HepG2 (cell line): Measurements from ENCODE around the gene ABCC8. TPM values are rescaled to one million over a fixed set of nuclear protein-coding genes. Genes with fewer than 3 reads are reported as not detected.

Experiments
- ASH2L ChIP-seq: fragments of 300-600, 200-600 bp; sonication (generic); IDR thresholded peaks from 2 replicates; pipeline ENCODE4 v1.7.0; 2017; ENCODE audit warnings: low read depth, mild to moderate bottlenecking, moderate library complexity, mixed read lengths, low read length; ENCODE audit not compliant: insufficient read length
- FOXJ3 ChIP-seq: sonication (generic); formaldehyde crosslinking; IDR thresholded peaks from 2 replicates; pipeline ENCODE4 v1.4.0; 2020; ENCODE audit warnings: missing genetic modification reagents, mild to moderate bottlenecking, borderline replicate concordance
- HCFC1 ChIP-seq: fragments of 150-350 bp; IDR thresholded peaks from 2 replicates; pipeline ENCODE4 v1.6.1; 2014; ENCODE audit warnings: low read depth, low read length
- MAF1 ChIP-seq: sonication (generic); formaldehyde crosslinking; IDR thresholded peaks from 2 replicates; pipeline ENCODE4 v1.5.0; 2020; ENCODE audit warnings: missing genetic modification reagents, borderline replicate concordance
- NFIC ChIP-seq: IDR thresholded peaks from 2 replicates; pipeline ENCODE4 v1.6.1; 2012; ENCODE audit warnings: mild to moderate bottlenecking, low read length, inconsistent platforms
- SOX6 ChIP-seq, 2 experiments: fragments of 450-650 bp in 1 of 2; sonication (generic) in 1 of 2; formaldehyde crosslinking in 1 of 2; IDR thresholded peaks; 2 replicates each; pipeline versions ENCODE4 v1.4.0 to v1.6.1; 2017 to 2020; ENCODE audit warnings: antibody characterized with exemption in 1 of 2, mild to moderate bottlenecking in 1 of 2, missing genetic modification reagents in 1 of 2
- SP1 ChIP-seq, 2 experiments: fragments of 450-650 bp in 1 of 2; sonication (generic) in 1 of 2; formaldehyde crosslinking in 1 of 2; IDR thresholded peaks; 2 replicates each; pipeline versions ENCODE4 v1.4.0 to v1.6.1; 2016 to 2020; ENCODE audit warnings: missing genetic modification reagents in 1 of 2
- TGIF2 ChIP-seq: IDR thresholded peaks from 2 replicates; pipeline ENCODE4 v1.6.1; 2016; ENCODE audit warnings: control low read depth, missing compliant biosample characterization
- ZNF484 ChIP-seq: sonication (generic); formaldehyde crosslinking; IDR thresholded peaks from 2 replicates; pipeline ENCODE4 v1.5.1; 2020; ENCODE audit warnings: mild to moderate bottlenecking, low read depth, missing genetic modification reagents, borderline replicate concordance
- ZNF557 ChIP-seq: sonication (generic); formaldehyde crosslinking; IDR thresholded peaks from 2 replicates; pipeline ENCODE4 v1.4.0; 2020; ENCODE audit warnings: missing genetic modification reagents
- ZNF737 ChIP-seq: sonication (generic); formaldehyde crosslinking; IDR thresholded peaks from 2 replicates; pipeline ENCODE4 v1.5.0; 2020; ENCODE audit warnings: missing genetic modification reagents, mild to moderate bottlenecking, borderline replicate concordance
- ZNF747 ChIP-seq: sonication (generic); formaldehyde crosslinking; IDR thresholded peaks from 2 replicates; pipeline ENCODE4 v1.8.1; 2023; ENCODE audit warnings: missing genetic modification reagents, mild to moderate bottlenecking, borderline replicate concordance
- ZNF792 ChIP-seq: IDR thresholded peaks from 2 replicates; pipeline ENCODE4 v1.6.1; 2016
- ZSCAN20 ChIP-seq: sonication (generic); formaldehyde crosslinking; IDR thresholded peaks from 2 replicates; pipeline ENCODE4 v1.4.0; 2020; ENCODE audit warnings: missing genetic modification reagents, mild to moderate bottlenecking, borderline replicate concordance
- polyA plus RNA-seq, 8 experiments: library from polyadenylated mRNA; depleted of rRNA in 3 of 8; stranded (reverse) in 7 of 8; unstranded in 1 of 8; fragments of >200 nt; fragmentation: Illumina TruSeq in 4 of 8; extraction: Trizol in 4 of 8; gene quantifications; 2 replicates each; pipeline versions ENCODE4 v1.2.1 to v1.2.3, GENCODE V29; 2011 to 2016; ENCODE audit warnings: low read depth in 4 of 8, missing spikeins in 1 of 8, mixed read lengths in 1 of 8; ENCODE audit not compliant: insufficient read depth in 1 of 8
- total RNA-seq, 5 experiments: library from RNA; depleted of rRNA; stranded (reverse); fragments of >200 nt; fragmentation: Illumina TruSeq; extraction: Trizol; gene quantifications; 2 replicates each; pipeline ENCODE4 v1.2.3, GENCODE V29; 2016; ENCODE audit warnings: low read depth in 1 of 5
- TF ChIP-seq, protein P1 (sequence below): sonication (generic); formaldehyde crosslinking; IDR thresholded peaks from 2 replicates; pipeline ENCODE4 v1.4.0; 2020; ENCODE audit warnings: mild to moderate bottlenecking, missing genetic modification reagents
- TF ChIP-seq, protein P2 (sequence below): sonication (generic); formaldehyde crosslinking; IDR thresholded peaks from 2 replicates; pipeline ENCODE4 v1.4.0; 2020; ENCODE audit warnings: missing genetic modification reagents
- TF ChIP-seq, protein P3 (sequence below): sonication (generic); formaldehyde crosslinking; IDR thresholded peaks from 2 replicates; pipeline ENCODE4 v1.9.0; 2021; ENCODE audit warnings: missing genetic modification reagents, borderline replicate concordance
- TF ChIP-seq, protein P4 (sequence below): sonication (generic); formaldehyde crosslinking; IDR thresholded peaks from 2 replicates; pipeline ENCODE4 v1.8.0; 2022; ENCODE audit warnings: mild to moderate bottlenecking, missing genetic modification reagents
- TF ChIP-seq, protein P5 (sequence below): IDR thresholded peaks from 2 replicates; pipeline ENCODE4 v1.6.1; 2016

ABCC8 gene
- total and polyA plus RNA-seq, 2 of the 13 experiments (the other 11 are each of a cell fraction or from before 2014, with no cell fraction given): not detected

DNA sequence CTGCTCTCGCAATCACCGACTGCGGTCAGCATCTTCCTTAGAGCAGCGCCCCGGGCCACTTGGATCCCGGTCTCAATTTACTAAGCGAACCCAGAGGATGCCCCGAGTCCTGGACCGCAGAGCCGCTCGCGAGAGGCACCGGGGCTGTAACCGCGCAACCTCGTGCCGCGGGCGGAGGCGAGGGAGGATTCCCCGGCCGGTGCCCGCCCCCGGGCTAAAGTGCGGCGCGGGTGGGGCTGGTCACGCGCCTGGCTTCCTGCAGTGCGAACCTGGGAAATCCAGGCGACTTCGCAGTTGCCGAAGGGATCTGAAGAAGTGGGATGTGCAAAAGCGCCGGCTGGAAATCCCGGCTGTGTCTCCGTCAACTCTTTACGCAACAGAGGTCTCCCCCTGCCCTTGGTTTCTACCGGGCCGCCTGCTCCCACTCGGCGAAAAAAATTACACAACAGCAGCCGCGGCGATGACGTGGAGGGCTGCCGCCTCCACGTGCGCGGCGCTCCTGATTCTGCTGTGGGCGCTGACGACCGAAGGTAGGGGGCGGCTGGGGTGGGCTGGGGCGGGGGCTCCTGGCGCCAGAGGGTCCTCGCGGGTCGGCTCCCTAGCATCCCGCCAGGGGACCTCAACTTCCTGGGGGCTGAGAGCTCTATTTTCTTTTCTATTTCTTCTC, 125.0 kb downstream of the ABCC8 start, which contains the start of gene NCR3LG1 (continued):
- no peak for TF ChIP-seq SOX6 (IDR thresholded peaks at IDR 0.05)
- peak; percentile 49; the same call in 1 of the 2 replicates for TF ChIP-seq SOX6 (CRISPR knock-in tag; IDR thresholded peaks at IDR 0.05)
- no peak for TF ChIP-seq MAF1 (CRISPR knock-in tag)
- TF ChIP-seq, protein P1, sequence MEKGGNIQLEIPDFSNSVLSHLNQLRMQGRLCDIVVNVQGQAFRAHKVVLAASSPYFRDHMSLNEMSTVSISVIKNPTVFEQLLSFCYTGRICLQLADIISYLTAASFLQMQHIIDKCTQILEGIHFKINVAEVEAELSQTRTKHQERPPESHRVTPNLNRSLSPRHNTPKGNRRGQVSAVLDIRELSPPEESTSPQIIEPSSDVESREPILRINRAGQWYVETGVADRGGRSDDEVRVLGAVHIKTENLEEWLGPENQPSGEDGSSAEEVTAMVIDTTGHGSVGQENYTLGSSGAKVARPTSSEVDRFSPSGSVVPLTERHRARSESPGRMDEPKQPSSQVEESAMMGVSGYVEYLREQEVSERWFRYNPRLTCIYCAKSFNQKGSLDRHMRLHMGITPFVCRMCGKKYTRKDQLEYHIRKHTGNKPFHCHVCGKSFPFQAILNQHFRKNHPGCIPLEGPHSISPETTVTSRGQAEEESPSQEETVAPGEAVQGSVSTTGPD: no peak
- TF ChIP-seq, protein P2, sequence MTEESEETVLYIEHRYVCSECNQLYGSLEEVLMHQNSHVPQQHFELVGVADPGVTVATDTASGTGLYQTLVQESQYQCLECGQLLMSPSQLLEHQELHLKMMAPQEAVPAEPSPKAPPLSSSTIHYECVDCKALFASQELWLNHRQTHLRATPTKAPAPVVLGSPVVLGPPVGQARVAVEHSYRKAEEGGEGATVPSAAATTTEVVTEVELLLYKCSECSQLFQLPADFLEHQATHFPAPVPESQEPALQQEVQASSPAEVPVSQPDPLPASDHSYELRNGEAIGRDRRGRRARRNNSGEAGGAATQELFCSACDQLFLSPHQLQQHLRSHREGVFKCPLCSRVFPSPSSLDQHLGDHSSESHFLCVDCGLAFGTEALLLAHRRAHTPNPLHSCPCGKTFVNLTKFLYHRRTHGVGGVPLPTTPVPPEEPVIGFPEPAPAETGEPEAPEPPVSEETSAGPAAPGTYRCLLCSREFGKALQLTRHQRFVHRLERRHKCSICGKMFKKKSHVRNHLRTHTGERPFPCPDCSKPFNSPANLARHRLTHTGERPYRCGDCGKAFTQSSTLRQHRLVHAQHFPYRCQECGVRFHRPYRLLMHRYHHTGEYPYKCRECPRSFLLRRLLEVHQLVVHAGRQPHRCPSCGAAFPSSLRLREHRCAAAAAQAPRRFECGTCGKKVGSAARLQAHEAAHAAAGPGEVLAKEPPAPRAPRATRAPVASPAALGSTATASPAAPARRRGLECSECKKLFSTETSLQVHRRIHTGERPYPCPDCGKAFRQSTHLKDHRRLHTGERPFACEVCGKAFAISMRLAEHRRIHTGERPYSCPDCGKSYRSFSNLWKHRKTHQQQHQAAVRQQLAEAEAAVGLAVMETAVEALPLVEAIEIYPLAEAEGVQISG: no peak; the same call in 1 of the 2 replicates
- TF ChIP-seq NFIC: no peak
- peak; percentile 49 for TF ChIP-seq ASH2L
- TF ChIP-seq ZNF747 (CRISPR knock-in tag): peak; percentile 33; the same call in 1 of the 2 replicates
- no peak for TF ChIP-seq HCFC1
- TF ChIP-seq, protein P3, sequence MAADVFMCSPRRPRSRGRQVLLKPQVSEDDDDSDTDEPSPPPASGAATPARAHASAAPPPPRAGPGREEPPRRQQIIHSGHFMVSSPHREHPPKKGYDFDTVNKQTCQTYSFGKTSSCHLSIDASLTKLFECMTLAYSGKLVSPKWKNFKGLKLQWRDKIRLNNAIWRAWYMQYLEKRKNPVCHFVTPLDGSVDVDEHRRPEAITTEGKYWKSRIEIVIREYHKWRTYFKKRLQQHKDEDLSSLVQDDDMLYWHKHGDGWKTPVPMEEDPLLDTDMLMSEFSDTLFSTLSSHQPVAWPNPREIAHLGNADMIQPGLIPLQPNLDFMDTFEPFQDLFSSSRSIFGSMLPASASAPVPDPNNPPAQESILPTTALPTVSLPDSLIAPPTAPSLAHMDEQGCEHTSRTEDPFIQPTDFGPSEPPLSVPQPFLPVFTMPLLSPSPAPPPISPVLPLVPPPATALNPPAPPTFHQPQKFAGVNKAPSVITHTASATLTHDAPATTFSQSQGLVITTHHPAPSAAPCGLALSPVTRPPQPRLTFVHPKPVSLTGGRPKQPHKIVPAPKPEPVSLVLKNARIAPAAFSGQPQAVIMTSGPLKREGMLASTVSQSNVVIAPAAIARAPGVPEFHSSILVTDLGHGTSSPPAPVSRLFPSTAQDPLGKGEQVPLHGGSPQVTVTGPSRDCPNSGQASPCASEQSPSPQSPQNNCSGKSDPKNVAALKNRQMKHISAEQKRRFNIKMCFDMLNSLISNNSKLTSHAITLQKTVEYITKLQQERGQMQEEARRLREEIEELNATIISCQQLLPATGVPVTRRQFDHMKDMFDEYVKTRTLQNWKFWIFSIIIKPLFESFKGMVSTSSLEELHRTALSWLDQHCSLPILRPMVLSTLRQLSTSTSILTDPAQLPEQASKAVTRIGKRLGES (CRISPR knock-in tag): 0 out of 2 replicates have a peak, but pooled peaks have one; percentile 49
- TF ChIP-seq SP1 (IDR thresholded peaks at IDR 0.05): no peak
- TF ChIP-seq SP1 (CRISPR knock-in tag; IDR thresholded peaks at IDR 0.05): no peak
- TF ChIP-seq TGIF2 (CRISPR knock-in tag): no peak
- TF ChIP-seq ZSCAN20 (CRISPR knock-in tag): peak; percentile 77
- TF ChIP-seq ZNF484 (CRISPR knock-in tag): no peak
- TF ChIP-seq, protein P4, sequence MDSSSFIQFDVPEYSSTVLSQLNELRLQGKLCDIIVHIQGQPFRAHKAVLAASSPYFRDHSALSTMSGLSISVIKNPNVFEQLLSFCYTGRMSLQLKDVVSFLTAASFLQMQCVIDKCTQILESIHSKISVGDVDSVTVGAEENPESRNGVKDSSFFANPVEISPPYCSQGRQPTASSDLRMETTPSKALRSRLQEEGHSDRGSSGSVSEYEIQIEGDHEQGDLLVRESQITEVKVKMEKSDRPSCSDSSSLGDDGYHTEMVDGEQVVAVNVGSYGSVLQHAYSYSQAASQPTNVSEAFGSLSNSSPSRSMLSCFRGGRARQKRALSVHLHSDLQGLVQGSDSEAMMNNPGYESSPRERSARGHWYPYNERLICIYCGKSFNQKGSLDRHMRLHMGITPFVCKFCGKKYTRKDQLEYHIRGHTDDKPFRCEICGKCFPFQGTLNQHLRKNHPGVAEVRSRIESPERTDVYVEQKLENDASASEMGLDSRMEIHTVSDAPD (CRISPR knock-in tag): 0 out of 2 replicates have a peak, but pooled peaks have one; percentile 21
- TF ChIP-seq, protein P5, sequence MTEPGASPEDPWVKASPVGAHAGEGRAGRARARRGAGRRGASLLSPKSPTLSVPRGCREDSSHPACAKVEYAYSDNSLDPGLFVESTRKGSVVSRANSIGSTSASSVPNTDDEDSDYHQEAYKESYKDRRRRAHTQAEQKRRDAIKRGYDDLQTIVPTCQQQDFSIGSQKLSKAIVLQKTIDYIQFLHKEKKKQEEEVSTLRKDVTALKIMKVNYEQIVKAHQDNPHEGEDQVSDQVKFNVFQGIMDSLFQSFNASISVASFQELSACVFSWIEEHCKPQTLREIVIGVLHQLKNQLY (CRISPR knock-in tag): peak; percentile 54; the same call in 1 of the 2 replicates
- TF ChIP-seq ZNF737 (CRISPR knock-in tag): 0 out of 2 replicates have a peak, but pooled peaks have one; percentile 71
- no peak for TF ChIP-seq FOXJ3 (CRISPR knock-in tag)
- TF ChIP-seq ZNF792 (CRISPR knock-in tag): peak; percentile 39; the same call in 1 of the 2 replicates
- TF ChIP-seq ZNF557 (CRISPR knock-in tag): no peak
